GM13977 (cell line): Measurements from ENCODE around the gene SSBP4.

Experiments used
- DNase-seq: peaks from one replicate; pipeline ENCODE4 v3.0.0; 2012; ENCODE audit warnings: low spot score
- CTCF ChIP-seq: IDR thresholded peaks from 2 replicates; pipeline ENCODE4 v1.5.1; 2012; ENCODE audit warnings: mild to moderate bottlenecking, control low read depth; ENCODE audit not compliant: insufficient read depth; ENCODE audit errors: extremely low read depth, missing control alignments
- in situ Hi-C: fragments of 300-500 bp; cut with MboI; formaldehyde crosslinking; loops from one replicate; pipeline ENCODE4 v1.12.0; 2022; ENCODE audit warnings: low sequenced_read_pairs, low pct_unique_long_range_greater_than_20kb, mixed read lengths, inconsistent platforms; ENCODE audit not compliant: unreplicated experiment

Gene SSBP4

GRCh38 chr19:18416778-18417249 lies 2.4 kb upstream of the SSBP4 start:
- in situ Hi-C loops: no loop called here
- peak; percentile 85 for DNase-seq
- TF ChIP-seq CTCF: no peak

- in situ Hi-C loops: no loop called here
- no peak for TF ChIP-seq CTCF
- peak; percentile 84 for DNase-seq
Observed at GRCh38 chr19:18417250-18418028, 1.8 kb upstream of the SSBP4 start.

- no peak for TF ChIP-seq CTCF
- in situ Hi-C loops: no loop called here
- DNase-seq: no peak
Observed at GRCh38 chr19:18418029-18418482, 1.1 kb upstream of the SSBP4 start.

GRCh38 chr19:18418483-18419194 lies 559 bp upstream of the SSBP4 start:
- in situ Hi-C loops: no loop called here
- DNase-seq: no peak
- TF ChIP-seq CTCF: no peak

GRCh38 chr19:18419699-18420460 lies 682 bp downstream of the SSBP4 start:
- in situ Hi-C loops: no loop called here
- DNase-seq: peak; percentile 71
- no peak for TF ChIP-seq CTCF

GRCh38 chr19:18420930-18421329 lies 1.7 kb downstream of the SSBP4 start:
- in situ Hi-C loops: no loop called here
- DNase-seq: no peak
- TF ChIP-seq CTCF: no peak
